Measurements from ENCODE around the gene AGBL4.
A peak's percentile ranks its signal among the peaks of the same experiment; 100 is the strongest.

The AGBL4 gene

DNA sequence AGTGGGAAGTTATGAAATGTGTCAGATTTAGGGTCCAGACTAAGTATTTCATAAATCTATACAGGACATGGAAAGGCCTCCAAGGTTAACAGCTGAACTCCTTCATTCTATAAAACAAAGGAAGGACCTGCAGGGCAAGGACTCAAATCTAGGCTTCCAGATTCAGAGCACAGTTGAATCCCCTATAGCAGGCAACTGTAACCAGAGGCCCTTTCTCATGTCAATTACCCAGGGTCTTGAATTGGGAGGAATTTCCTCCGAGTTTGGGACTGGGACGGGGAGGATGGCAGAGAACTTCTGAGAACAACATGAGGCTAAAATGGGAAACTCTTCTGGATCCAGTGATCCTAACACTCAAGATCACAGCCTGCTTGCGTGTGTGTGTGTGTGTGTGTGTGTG, 1134.1 kb downstream of the AGBL4 start:
- DNase-seq (ENCODE audit: low spot score): no peak

DNA sequence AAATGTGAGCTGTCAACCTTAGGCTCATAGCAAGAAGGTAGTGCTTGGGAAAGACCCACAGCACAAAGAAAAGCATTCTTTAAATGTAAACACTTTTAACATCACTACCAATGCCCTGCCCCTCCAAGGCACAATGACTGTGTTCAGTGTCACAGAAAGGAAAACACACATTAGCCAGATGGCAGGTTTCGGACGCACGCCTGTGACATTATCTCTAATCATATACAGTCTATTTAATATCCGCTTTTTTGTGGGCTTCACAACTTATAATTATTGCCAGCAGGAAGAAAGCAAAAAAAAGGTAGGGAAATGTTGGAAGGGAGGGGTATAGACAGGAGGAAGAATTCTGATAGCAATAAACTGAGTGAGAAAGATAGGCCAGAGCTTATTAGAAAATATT, 1134.7 kb downstream of the AGBL4 start:
- DNase-seq (ENCODE audit: low spot score): no peak

DNA sequence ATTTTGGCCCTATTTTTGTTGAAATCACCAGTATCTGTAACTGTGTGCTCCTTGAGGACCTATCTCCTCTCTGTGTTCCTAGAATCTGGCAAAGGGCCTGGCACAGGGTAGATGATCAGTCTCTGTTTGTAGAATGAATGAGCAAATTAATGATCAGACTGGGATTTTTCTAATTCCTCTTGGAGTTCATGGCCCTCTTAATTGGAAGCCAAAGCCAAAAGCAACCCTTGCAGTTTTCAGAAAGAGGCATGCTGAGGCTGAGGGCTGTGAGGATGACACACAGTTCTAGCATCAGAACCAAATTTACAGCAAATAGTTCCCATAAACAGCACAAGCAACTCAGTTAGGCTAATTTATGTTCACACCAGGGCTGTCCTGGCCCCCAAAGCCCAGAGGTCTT, 1136.0 kb downstream of the AGBL4 start:
- no peak for DNase-seq (ENCODE audit: low spot score)

DNA sequence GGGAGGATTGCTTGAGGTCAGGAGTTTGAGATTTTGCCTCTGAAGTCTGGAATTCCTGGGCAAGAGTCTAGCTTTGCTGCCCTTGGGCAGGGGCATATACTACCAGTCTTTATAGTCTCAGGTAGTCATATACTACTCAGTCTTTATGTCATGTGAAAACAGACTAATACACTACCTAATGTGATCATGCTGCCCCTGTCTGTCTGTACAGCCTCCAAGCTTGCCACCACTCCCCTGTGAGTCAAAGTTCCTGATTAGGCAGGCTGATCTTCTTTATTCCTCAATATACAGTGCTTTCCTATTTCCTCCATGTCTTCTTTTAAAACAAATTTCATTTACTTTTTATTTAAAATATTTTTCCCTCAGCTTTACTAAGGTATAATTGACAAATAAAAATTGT, 1141.7 kb downstream of the AGBL4 start:
- DNase-seq (ENCODE audit: low spot score): no peak

DNA sequence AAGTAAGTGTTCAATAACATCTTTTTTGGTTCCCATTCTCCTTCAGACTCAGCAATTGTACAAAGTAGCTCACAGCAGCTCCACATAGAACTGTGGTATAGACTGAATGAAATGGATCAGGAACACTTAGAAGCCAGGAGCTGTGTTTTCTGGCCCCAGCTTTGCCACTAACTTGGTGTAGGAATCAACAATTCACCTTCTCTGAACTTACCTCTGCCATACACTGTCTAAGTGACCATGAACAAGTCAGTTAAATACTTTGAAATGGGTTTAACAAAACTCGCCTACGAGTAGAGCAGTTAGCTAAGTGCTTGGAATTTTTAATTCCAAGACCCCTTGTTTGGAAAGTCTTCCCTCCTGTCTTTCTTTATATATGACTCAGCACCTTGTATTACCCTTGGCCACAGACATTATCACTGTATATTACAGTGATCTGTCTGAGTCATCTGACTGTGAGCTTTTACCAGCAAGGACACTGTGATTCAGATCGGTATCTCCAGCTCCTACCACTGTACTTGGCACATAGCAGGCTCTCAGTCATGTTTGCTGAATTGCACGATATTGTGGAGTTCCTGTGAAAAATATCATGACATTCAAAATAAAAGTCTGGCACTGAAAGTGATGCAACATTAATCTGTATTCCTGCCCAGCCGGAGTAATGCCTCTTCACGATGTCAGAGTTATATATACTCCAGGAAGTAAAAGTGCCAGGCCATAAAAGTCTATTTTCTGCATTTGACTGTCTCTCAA, 1145.4 kb downstream of the AGBL4 start:
- DNase-seq (ENCODE audit: low spot score): peak; percentile 89

DNA sequence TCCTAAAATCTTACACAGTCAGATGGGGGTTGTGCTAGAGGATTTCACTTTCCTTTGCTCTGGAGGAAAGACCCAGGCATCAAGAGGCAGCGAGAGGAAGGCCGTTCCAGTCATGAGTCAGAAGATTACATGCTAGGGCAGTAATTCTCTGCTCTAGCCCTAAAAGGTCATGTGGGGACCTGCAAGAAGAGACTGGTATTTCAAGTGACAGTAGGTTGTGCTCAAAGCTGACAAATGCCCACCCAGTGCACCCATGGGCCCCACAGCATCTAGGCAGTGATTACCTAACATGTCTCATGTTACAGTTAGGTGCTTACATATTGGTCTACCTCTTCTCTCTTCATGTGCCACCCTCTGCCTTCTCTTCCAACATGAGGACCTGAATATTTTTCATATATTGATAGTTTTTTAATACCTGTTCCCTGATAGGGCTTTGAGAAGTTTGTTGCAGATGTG, 1147.4 kb downstream of the AGBL4 start:
- DNase-seq (ENCODE audit: low spot score): peak; percentile 53

DNA sequence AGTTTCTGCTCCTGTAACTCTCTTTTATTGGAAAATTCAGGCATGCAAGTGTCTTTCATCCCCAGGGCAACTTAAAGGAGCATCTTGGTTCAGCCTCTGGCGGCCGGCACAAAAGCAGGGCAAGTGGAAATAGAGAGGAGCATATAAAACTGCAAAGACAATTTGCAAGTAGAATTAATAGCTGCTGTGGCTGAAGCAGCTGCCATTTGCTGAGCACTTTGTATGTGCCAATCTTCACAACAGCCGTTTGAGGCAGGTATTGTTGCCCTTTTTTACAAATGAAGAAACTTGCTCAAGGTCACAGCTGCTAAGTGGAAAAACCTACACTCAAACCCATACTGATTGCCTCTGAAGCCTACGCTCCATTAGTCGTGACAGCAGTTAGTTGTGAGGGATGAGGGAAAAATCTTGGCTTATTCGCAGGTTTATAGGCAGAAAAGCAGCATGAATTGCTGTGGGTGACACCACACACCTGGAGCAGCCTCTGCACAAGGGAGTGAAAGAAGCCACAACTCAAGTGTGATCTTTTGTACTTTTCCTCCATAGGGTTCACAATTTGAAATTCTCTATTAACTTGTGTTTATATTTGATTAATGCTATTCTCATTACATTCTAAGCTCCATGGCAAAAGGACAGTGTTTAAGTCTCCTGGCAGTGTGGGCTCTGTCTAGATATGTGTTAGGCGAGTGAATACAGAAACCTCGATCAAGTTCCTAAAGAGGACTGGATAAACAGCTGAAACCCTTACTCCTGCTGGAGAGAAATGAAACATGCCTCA, 1148.0 kb downstream of the AGBL4 start:
- DNase-seq (ENCODE audit: low spot score): no peak

DNA sequence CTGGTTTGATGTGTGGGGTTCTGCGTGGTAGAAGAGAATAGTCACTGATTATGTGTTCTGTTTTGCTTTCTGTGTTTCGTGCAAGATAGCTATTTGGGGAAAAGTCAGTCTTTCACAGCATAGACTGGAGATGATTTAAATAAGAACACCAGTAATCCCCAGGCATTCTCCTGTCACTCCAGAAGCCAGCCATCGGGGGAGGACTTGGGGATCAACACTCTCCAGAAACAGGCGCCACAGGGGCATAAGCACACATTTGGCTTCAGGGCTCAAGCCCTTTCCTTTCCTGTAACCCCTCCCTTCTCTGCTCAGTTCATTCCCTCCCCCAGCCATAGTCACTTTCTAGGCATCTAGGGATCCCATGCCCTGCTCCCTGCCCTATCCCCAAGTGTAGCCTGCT, 1149.8 kb downstream of the AGBL4 start:
- no peak for DNase-seq (ENCODE audit: low spot score)

DNA sequence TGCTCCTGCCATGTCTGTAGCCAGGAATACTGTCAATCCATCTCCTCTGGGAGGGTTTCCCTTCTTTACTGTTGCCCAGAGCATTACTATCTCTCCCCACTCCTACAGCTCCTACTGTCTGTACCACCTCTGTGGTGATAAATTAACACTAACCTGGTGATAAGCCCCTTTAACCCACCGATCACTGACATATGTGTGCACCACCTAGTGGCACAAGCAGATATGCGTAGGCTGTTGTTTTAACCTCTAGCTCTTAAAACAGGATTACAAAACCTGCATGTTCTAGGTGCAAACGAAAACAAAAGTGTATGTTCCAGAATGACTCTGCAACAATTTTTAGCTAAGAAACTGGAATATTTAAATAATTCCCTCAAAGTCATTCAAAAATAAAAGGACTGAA, 1153.2 kb downstream of the AGBL4 start:
- DNase-seq (ENCODE audit: low spot score): peak; percentile 27

DNA sequence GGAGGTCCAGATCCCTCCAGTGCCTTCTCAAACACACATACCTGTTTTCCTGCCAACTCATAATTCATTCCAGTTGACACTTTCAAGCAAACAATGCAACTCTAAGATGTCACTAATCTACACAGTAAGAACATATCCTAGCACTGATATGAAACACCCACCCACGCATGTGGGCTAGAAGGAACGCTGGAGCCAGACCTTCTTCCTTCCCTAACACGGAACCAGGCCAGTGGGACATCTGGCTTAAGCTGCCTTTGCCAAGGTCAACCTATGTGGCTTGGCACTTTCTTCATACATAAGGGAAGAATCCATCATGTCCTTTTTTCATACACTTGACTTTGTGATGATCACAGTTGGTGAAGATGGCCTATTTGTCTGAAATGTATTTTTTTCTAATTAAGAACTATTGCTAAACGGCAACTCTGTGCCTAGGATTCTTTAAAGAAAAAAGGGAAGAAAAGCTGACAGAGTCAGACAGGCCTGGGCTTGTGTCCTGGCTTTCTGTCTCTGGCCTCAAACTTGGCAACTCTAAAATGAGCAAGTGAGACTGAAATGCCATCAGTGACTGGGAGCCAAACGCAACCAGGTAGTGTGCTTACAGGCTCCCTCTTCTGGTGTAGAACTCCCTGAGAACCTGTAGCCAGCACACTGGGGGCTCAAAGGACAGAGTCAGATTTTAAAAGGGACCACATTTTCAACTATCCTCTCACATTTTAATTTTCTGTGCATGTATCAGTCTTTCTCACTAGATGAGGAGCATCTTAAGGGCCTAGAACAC, 1154.4 kb downstream of the AGBL4 start:
- no peak for DNase-seq (ENCODE audit: low spot score)

DNA sequence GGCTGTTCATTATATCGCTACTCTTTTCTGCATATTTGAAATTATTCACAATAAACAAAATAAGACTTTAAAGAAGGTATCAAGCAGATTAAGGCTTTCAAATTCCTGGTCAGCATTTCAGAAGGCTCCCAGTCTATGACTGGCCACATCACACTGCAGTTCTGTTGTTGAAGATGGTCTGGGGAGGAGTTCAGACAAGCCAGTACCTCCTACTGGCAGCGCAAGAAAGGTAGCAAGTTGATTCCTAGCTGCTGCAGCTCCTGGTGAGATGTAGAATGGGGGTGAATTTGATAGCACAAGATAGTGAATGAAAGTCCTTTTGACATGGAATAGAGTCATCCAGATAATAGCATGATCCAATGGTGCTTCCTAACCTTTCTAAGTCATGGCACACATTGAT, 1158.8 kb downstream of the AGBL4 start:
- no peak for DNase-seq (ENCODE audit: low spot score)

DNA sequence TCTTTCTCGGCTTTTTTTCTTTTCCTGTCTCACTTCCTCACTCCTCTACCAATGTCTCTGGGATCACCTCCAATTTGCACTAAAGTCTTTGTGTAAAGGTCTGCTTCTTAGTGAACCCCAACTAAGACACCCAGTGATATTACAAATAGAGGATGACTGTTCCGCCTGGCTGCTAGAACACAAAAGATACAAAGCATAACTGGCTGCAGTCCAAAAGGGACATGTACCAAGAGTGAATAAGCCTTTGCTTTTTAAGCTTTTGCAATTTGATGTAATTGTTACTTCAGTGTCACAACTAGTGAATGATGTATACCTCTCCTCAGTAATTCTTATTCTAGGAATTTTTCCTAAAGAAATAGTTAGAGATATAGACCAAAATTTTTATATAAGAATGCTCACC, 1164.3 kb downstream of the AGBL4 start:
- DNase-seq (ENCODE audit: low spot score): peak; percentile 49

DNA sequence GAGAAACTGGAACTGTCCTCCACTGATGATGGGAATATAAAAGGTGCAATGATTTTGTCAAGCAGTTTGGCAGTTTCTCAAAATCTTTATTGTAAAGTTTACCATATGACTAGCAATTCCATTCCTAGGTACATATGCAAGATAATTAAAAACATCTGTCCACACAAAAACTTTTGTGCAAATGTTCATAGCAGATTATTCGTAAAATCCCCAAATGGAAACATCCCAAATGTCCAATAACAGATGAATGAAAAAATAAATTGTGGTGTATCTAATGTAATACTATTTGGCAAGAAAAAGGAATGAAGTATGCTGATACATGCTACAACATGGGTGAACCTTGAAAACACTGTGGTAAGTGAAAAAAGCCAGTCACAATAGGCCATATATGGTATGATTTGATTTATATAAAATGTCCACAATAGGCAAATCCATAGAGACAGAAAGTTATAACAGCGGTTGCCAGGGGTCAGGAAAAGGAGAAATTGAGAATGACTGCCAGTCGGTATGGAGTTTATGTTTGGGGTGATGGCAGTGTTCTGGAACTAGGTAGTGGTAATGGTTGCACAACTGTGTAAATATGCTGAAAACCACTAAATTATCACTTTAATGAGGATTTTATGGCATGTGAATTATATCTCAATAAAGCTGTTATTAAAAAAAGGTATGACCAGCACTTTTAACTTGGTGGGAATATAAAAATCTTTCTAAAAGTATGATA, 1165.4 kb downstream of the AGBL4 start:
- no peak for DNase-seq (ENCODE audit: low spot score)

DNA sequence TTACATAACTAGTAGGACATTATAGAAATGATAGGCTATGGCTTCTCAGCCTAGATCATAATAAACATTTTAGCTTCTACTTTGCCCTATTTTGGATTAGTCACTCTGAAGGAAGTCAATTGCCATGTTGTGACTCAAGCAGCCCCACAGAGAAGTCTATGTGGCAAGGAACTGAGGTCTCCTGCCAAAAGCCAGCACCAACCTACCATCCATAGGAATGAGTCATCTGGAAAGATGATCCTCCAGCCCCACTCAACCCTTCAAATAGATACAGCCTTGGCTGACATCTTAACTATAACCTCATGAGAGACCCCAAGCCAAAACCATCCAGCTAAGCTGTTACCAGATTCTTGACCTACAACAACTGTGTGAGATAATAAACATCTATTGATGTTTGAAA, 1170.7 kb downstream of the AGBL4 start:
- DNase-seq (ENCODE audit: low spot score): peak; percentile 92

DNA sequence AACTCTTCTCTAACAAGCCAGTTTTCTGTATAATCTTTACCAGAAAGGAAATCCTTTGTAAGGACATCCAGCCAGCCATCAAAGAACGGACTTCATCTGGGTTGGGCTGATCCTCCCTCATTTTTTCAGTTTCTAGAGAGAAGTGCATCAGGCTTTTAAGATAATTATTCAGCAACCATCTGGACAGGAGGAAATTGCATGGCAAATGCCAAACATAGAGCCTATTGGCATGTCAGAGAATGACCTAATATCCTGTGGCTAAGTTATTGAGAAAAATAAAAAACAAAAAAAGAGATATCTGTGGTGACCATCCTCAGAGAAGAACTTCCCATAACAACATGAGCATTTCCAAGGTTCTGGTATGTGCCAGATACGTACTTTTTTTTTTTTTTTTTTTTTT, 1172.1 kb downstream of the AGBL4 start:
- DNase-seq (ENCODE audit: low spot score): peak; percentile 33

DNA sequence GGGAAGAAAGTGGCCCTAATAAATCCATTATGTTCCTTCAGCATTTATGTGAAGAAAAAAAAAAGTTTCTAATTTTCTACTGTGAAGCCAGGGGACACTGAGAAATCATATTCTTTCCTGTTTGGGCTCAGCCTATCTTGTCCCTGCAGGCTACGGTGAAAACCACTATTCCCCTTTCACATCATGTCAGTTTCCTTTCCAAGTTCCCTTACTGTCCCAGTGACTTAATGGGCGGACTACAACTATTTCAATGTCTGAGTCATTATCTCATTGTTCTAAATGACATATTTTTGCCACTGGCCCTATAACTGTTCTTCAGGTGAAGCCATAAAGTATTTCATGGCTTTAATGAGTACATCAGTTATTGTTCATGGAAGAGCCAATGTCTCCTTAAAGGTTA, 1175.7 kb downstream of the AGBL4 start:
- DNase-seq (ENCODE audit: low spot score): no peak

DNA sequence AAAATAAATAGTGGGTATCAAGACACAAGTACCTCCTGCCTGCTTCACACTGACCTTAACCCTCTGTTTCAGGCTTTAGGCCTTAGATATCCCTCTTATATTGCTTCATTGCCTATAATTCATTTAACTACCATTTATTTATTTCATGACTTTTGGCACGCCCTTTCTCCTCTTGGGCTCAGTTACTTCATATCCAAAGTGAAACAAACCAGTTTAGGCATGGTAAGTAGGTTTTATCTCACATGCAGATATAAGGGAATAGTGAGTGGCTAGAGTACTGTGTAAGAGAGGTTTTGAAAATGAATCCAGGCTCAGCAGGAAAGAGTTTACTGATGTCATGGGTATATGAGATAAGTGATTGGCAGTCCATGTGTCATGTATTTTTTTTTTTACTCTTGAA, 1177.3 kb downstream of the AGBL4 start:
- DNase-seq (ENCODE audit: low spot score): no peak

DNA sequence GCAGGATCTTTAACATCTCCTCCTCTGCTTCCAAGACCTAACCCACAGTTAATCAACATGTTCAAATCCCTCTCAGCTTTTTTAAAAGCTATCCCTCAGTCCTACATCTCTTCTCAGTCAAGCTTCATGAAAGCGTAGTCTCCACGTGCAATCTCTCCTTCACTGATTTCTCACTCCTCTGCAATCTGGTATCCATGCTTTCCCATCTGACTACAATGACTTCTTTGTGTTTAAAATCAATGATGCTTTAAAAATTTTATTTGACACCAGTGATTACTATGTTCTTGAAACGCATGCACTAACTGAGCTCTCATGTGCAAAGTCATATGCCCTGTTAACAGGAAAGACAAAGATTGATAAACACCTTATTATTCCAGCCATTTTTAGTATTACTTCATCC, 1179.6 kb downstream of the AGBL4 start:
- no peak for DNase-seq (ENCODE audit: low spot score)

DNA sequence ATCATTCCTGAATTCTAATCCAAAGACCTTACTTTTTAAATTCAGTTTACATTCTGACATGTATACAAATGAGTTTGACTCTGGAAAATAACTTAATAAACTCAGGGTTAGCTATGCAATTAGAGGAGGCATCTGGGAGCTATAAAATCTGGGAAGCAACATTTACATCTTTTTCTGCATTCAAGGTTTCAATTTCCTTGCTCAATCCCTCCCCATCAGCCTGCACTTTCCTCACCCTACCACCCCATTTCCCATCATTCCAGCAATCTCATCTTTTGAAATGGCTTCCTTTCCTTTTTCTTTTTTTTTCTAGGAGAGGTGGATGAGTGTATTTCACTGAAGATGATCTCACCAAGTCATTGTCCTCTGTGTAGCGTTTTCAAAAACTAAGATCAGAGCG, 1181.8 kb downstream of the AGBL4 start:
- DNase-seq (ENCODE audit: low spot score): no peak

DNA sequence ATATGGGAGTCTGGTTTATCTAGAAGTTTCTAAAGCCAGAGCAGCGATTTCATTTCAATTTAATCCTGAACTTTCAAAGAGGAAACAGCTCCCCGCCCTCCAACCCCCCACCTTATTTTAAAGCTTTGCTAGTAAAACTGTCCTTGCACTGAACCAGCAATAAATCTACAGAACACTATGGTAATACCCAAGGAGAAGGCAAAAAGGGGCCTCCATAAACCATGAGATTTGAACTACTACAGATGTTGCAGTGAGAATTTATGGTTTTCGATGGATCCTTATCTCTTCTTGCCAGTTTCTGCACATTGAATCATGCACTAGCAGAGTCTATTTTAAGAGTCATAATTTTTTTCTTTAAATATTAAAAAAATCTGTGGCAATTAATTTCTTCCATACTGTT, 1182.3 kb downstream of the AGBL4 start:
- no peak for DNase-seq (ENCODE audit: low spot score)

DNA sequence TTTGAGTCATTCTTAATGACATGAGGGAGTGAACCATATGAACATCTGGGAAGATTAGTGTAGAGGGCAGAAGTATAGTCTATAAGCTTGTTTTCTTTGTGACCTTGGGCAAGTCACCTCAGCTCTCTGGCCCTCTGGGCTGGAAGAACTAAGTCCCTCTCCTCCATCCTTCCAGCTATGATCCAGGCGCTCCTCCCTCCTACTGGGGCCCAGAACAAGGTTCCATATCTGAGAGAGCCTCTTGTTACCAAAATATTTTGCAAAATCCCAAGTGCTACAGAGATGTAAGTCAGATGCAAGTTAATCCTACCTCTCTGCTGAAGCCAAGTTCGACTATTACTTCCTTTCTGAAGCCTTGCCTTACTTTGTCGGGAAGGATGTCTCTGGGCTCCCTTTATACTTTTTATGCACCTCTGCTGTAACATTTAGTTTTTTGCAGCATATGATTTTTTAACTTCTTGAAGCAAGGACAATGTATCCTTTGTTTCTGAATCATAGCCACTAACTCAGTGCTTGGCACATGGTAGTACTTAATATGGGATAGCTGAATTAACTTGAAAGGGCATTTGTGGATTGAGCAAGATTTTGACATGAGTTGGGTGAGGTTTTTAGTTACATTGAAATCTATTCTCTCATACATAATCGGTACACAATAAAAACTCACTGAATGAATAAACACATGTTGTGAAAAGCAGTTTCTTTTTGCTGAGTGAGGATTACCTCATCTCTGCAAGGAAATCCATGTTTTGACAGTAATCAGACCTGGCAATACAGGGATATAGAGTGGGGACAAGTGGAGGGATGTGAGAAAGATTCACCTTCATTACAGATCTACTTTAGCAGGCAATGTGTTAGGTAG, 1192.4 kb downstream of the AGBL4 start:
- DNase-seq (ENCODE audit: low spot score): no peak
